GM13976 (cell line): ENCODE measurements around the gene CTR9.

Experiments
- DNase-seq: peaks from one replicate; pipeline ENCODE4 v3.0.0; 2012; ENCODE audit warnings: low spot score
- CTCF ChIP-seq: IDR thresholded peaks from 2 replicates; pipeline ENCODE4 v1.5.1; 2012; ENCODE audit warnings: borderline replicate concordance, mild to moderate bottlenecking; ENCODE audit not compliant: insufficient read depth; ENCODE audit errors: extremely low read depth, missing control alignments, control extremely low read depth
- in situ Hi-C: fragments of 300-500 bp; cut with MboI; formaldehyde crosslinking; loops from one replicate; pipeline ENCODE4 v1.12.0; 2022; ENCODE audit warnings: low sequenced_read_pairs, mixed read lengths, inconsistent platforms; ENCODE audit not compliant: unreplicated experiment

CTR9 gene

GRCh38 chr11:10797531-10797930 lies 46.5 kb downstream of the CTR9 start:
- no peak for DNase-seq
- in situ Hi-C loops, result loop anchor here (10.0 to 25.0 kb wide), 2 partner anchors 227 to 990 kb away; no protein-coding TSS in a partner anchor
- no peak for TF ChIP-seq CTCF

- no peak for TF ChIP-seq CTCF
- in situ Hi-C loops, result loop anchor here (10.0 to 25.0 kb wide), 2 partner anchors 226 to 989 kb away; no protein-coding TSS in a partner anchor
- no peak for DNase-seq
Observed at GRCh38 chr11:10798330-10798928, 47.4 kb downstream of the CTR9 start.

- TF ChIP-seq CTCF, result no peak
- no peak for DNase-seq
- in situ Hi-C loops, result no loop called here
Observed at GRCh38 chr11:10800292-10800691, 49.2 kb downstream of the CTR9 start.

- DNase-seq, result no peak
- no peak for TF ChIP-seq CTCF
- in situ Hi-C loops, result no loop called here
Observed at GRCh38 chr11:10803676-10804075, 52.6 kb downstream of the CTR9 start.

GRCh38 chr11:10805741-10806140 lies 54.7 kb downstream of the CTR9 start:
- no peak for DNase-seq
- no peak for TF ChIP-seq CTCF
- in situ Hi-C loops, result no loop called here

GRCh38 chr11:10806206-10806605 lies 55.2 kb downstream of the CTR9 start:
- DNase-seq, result no peak
- no peak for TF ChIP-seq CTCF
- in situ Hi-C loops, result no loop called here
